Keratinocyte (primary cell): ENCODE measurements around the gene STOML3.

ENCODE experiments used
- CTCF ChIP-seq, 3 experiments: IDR thresholded peaks in 1 of 3; conservative IDR thresholded peaks in 1 of 3; optimal IDR thresholded peaks in 1 of 3; 2 replicates in 2 of 3; 3 replicates in 1 of 3; pipeline versions ENCODE3 to v1.5.1; 2011; ENCODE audit warnings: low read length in 3 of 3, mild to moderate bottlenecking in 3 of 3, moderate library complexity in 2 of 3, control low read depth in 1 of 3, inconsistent platforms in 1 of 3; ENCODE audit not compliant: insufficient read depth in 2 of 3; ENCODE audit errors: extremely low read depth in 1 of 3
- EZH2 ChIP-seq: IDR thresholded peaks from one replicate; pipeline ENCODE4 v1.6.1; 2012; ENCODE audit warnings: inconsistent platforms, mild to moderate bottlenecking, low read length, moderate library complexity

GRCh38 chr13:39035799-39036198, 45.2 kb upstream of the STOML3 start:
- TF ChIP-seq EZH2 (no peak), CTCF (optimal IDR thresholded peaks at IDR 0.05 in 1 of 3, IDR thresholded peaks at IDR 0.05 in 1 of 3, conservative IDR thresholded peaks at IDR 0.05 in 1 of 3; ENCODE audit: extremely low read depth in 1 of 3, insufficient read depth in 2 of 3, low read length in 3 of 3) (no peak)
